GM23338 (cell line): Measurements from ENCODE around the gene MAGEB10. TPM values are rescaled to one million over a fixed set of nuclear protein-coding genes. Genes with fewer than 3 reads are reported as not detected.

ENCODE experiments used
- ATAC-seq: fragments of 200-7000 bp; cut with Tn5 transposase; 3 replicates; pipeline ENCODE4 v1.9.1; 2020
- DNase-seq: peaks from one replicate; pipeline ENCODE4 v3.0.0-alpha.2; 2015; ENCODE audit warnings: low spot score
- H2AFZ ChIP-seq: fragments of 200-600 bp; sonication (generic); 2 replicates; pipeline ENCODE4 v1.8.0; 2016; ENCODE audit warnings: antibody characterized with exemption, mild to moderate bottlenecking, moderate library complexity
- H3F3A ChIP-seq: fragments of 200-600 bp; sonication (generic); replicated peaks from 2 replicates; pipeline ENCODE4 v1.8.0; 2017; ENCODE audit warnings: antibody characterized with exemption, mixed run types, low read depth
- H3K27ac ChIP-seq: fragments of 200-600 bp; sonication (generic); 2 replicates; pipeline ENCODE4 v1.6.1; 2016; ENCODE audit warnings: low read depth
- H3K27me3 ChIP-seq: fragments of 200-600 bp; sonication (generic); 2 replicates; pipeline ENCODE4 v1.8.0; 2016; ENCODE audit warnings: mild to moderate bottlenecking, mixed run types, moderate library complexity; ENCODE audit not compliant: insufficient read depth
- H3K36me3 ChIP-seq: fragments of 200-600 bp; sonication (generic); 2 replicates; pipeline ENCODE4 v1.8.0; 2016; ENCODE audit warnings: mild to moderate bottlenecking; ENCODE audit not compliant: insufficient read depth
- H3K4me1 ChIP-seq: fragments of 200-600 bp; sonication (generic); 2 replicates; pipeline ENCODE4 v1.8.0; 2016; ENCODE audit warnings: mild to moderate bottlenecking, moderate library complexity; ENCODE audit not compliant: insufficient read depth
- H3K4me2 ChIP-seq: fragments of 200-600 bp; sonication (generic); 2 replicates; pipeline ENCODE4 v1.7.1; 2017; ENCODE audit warnings: mixed run types
- H3K4me3 ChIP-seq: fragments of 200-600 bp; sonication (generic); 2 replicates; pipeline ENCODE4 v1.6.1; 2016; ENCODE audit warnings: mixed run types
- H3K79me2 ChIP-seq: fragments of 200-600 bp; sonication (generic); replicated peaks from 2 replicates; pipeline ENCODE4 v1.8.0; 2017; ENCODE audit warnings: mild to moderate bottlenecking; ENCODE audit not compliant: insufficient read depth
- H3K9me2 ChIP-seq: fragments of 200-600 bp; sonication (generic); 2 replicates; pipeline ENCODE4 v1.8.0; 2017; ENCODE audit not compliant: insufficient read depth
- H4K20me1 ChIP-seq: fragments of 200-600 bp; sonication (generic); replicated peaks from 2 replicates; pipeline ENCODE4 v1.8.0; 2017; ENCODE audit warnings: mild to moderate bottlenecking; ENCODE audit not compliant: insufficient read depth
- H3K27ac Mint-ChIP-seq: 2 replicates; pipeline ENCODE4 v1.8.0; 2020; ENCODE audit warnings: inconsistent platforms, mild to moderate bottlenecking, moderate library complexity, mixed read lengths
- H3K27me3 Mint-ChIP-seq: 3 replicates; pipeline ENCODE4 v1.8.0; 2022; ENCODE audit warnings: low read depth, mild to moderate bottlenecking, moderate library complexity, mixed read lengths, inconsistent platforms; ENCODE audit not compliant: insufficient read depth, poor library complexity
- H3K36me3 Mint-ChIP-seq: 3 replicates; pipeline ENCODE4 v1.8.0; 2021; ENCODE audit warnings: low read depth, mild to moderate bottlenecking, inconsistent platforms, moderate library complexity, mixed read lengths
- H3K4me1 Mint-ChIP-seq: 3 replicates; pipeline ENCODE4 v1.8.0; 2020; ENCODE audit warnings: mild to moderate bottlenecking, inconsistent platforms, mixed read lengths
- H3K4me3 Mint-ChIP-seq: 3 replicates; pipeline ENCODE4 v1.8.0; 2021; ENCODE audit warnings: moderate library complexity, mild to moderate bottlenecking, inconsistent platforms, mixed read lengths
- H3K9me3 Mint-ChIP-seq: 3 replicates; pipeline ENCODE4 v1.8.0; 2020; ENCODE audit warnings: moderate library complexity, mild to moderate bottlenecking, inconsistent platforms, mixed read lengths
- CREB1 ChIP-seq: fragments of 250-450 bp; sonication (Bioruptor Pico); IDR thresholded peaks from 2 replicates; pipeline ENCODE4 v1.5.0; 2020; ENCODE audit warnings: low read depth, mild to moderate bottlenecking, moderate library complexity
- ETS1 ChIP-seq: IDR thresholded peaks from 2 replicates; pipeline ENCODE4 v1.6.1; 2016; ENCODE audit warnings: antibody characterized with exemption
- EZH2 ChIP-seq: fragments of 200-600 bp; sonication (generic); IDR thresholded peaks from one replicate; pipeline ENCODE4 v1.8.0; 2017; ENCODE audit warnings: antibody characterized with exemption, mild to moderate bottlenecking, low read depth; ENCODE audit not compliant: unreplicated experiment
- JUNB ChIP-seq: IDR thresholded peaks from one replicate; pipeline ENCODE4 v1.6.1; 2016; ENCODE audit warnings: antibody characterized with exemption; ENCODE audit not compliant: unreplicated experiment
- NANOG ChIP-seq: IDR thresholded peaks from 2 replicates; pipeline ENCODE4 v1.6.1; 2016; ENCODE audit warnings: antibody characterized with exemption, borderline replicate concordance
- POLR2AphosphoS5 ChIP-seq: IDR thresholded peaks from 2 replicates; pipeline ENCODE4 v1.6.1; 2016; ENCODE audit warnings: antibody characterized with exemption, low read depth
- REST ChIP-seq: IDR thresholded peaks from one replicate; pipeline ENCODE4 v1.6.1; 2018; ENCODE audit warnings: antibody characterized with exemption; ENCODE audit not compliant: unreplicated experiment
- STAT1 ChIP-seq: IDR thresholded peaks from one replicate; pipeline ENCODE4 v1.6.1; 2016; ENCODE audit warnings: antibody characterized with exemption; ENCODE audit not compliant: unreplicated experiment
- ZNF114 ChIP-seq: fragments of 250-450 bp; sonication (Bioruptor Pico); IDR thresholded peaks from 2 replicates; pipeline ENCODE4 v1.5.0; 2020; ENCODE audit warnings: mild to moderate bottlenecking, moderate library complexity
- ZNF331 ChIP-seq: fragments of 250-450 bp; sonication (Bioruptor Pico); IDR thresholded peaks from 2 replicates; pipeline ENCODE4 v1.5.0; 2020; ENCODE audit warnings: low read depth, mild to moderate bottlenecking, moderate library complexity
- ZNF462 ChIP-seq: fragments of 250-450 bp; sonication (Bioruptor Pico); IDR thresholded peaks from 2 replicates; pipeline ENCODE4 v1.5.0; 2020; ENCODE audit warnings: mild to moderate bottlenecking, moderate library complexity
- polyA plus RNA-seq: library from polyadenylated mRNA; unstranded; fragments of >200 nt; fragmentation: Nextera tagmentation; extraction: Ambion mirVana; gene quantifications from 2 replicates; pipeline ENCODE4 v1.2.1, GENCODE V29; 2016
- total RNA-seq: library from RNA; depleted of rRNA; stranded (reverse); fragments of >200 nt; shearing (Covaris generic); gene quantifications from 2 replicates; pipeline ENCODE4 v1.2.3, GENCODE V29; 2014

The MAGEB10 gene
- total and polyA plus RNA-seq, 2 experiments from 2014 or later = not detected

- peaks cover 2% of the 10 kb centered on the region for H3K27me3 Mint-ChIP-seq
- Histone ChIP-seq H3K4me3 (no peak overlapping the region), H3K36me3 (no peaks in the 10 kb centered on the region), H3F3A (no peaks in the 10 kb centered on the region), H3K4me1 (no peaks in the 10 kb centered on the region), H3K79me2 (no peaks in the 10 kb centered on the region), H3K27me3 (peaks cover 27% of the 10 kb centered on the region), H3K4me2 (no peak overlapping the region), H4K20me1 (no peaks in the 10 kb centered on the region), H3K27ac (no peak overlapping the region), H2AFZ (no peak overlapping the region), H3K9me2 (no peaks in the 10 kb centered on the region)
- no peak overlapping the region for H3K27ac Mint-ChIP-seq
- H3K4me3 Mint-ChIP-seq = no peak overlapping the region
- peaks cover 3% of the 10 kb centered on the region; the same call in 2 of the 3 replicates for H3K4me1 Mint-ChIP-seq
- no peaks in the 10 kb centered on the region for H3K9me3 Mint-ChIP-seq
- ATAC-seq = no peak
- no peaks in the 10 kb centered on the region for H3K36me3 Mint-ChIP-seq
- TF ChIP-seq ZNF114 (CRISPR knock-in tag) (no peak), ETS1 (no peak), CREB1 (no peak), EZH2 (no peak), ZNF331 (no peak), STAT1 (no peak), JUNB (no peak)
- DNase-seq = no peak
These were observed 52.5 kb downstream of the MAGEB10 start for GRCh38 chrX:27860337-27860736.

- Histone ChIP-seq H3K4me2 (peak overlapping the region; percentile 49; the same call in 1 of the 2 replicates), H3K4me1 (no peaks in the 10 kb centered on the region), H3K4me3 (peak overlapping the region; percentile 38; the same call in 1 of the 2 replicates), H3K36me3 (no peaks in the 10 kb centered on the region), H4K20me1 (no peaks in the 10 kb centered on the region), H3K27ac (no peak overlapping the region), H3F3A (no peaks in the 10 kb centered on the region), H2AFZ (0 out of 2 replicates have a peak overlapping the region, but pooled peaks have one; percentile 43), H3K9me2 (no peaks in the 10 kb centered on the region), H3K79me2 (no peaks in the 10 kb centered on the region), H3K27me3 (peaks cover 27% of the 10 kb centered on the region)
- DNase-seq = peak; percentile 33
- ATAC-seq = peak; percentile 99
- Mint-ChIP-seq H3K27me3 (peaks cover 2% of the 10 kb centered on the region), H3K4me1 (peaks cover 3% of the 10 kb centered on the region; the same call in 2 of the 3 replicates), H3K4me3 (peak overlapping the region; percentile 47; the same call in 2 of the 3 replicates), H3K36me3 (no peaks in the 10 kb centered on the region), H3K27ac (no peak overlapping the region), H3K9me3 (no peaks in the 10 kb centered on the region)
- TF ChIP-seq NANOG (no peak), ZNF114 (CRISPR knock-in tag) (no peak), CREB1 (no peak), ZNF331 (no peak), POLR2AphosphoS5 (no peak), REST (no peak), ZNF462 (CRISPR knock-in tag) (no peak)
These were observed 56.0 kb downstream of the MAGEB10 start for GRCh38 chrX:27863809-27864208.
